Measurements from ENCODE around the gene ZBTB7C. TPM values are rescaled to one million over a fixed set of nuclear protein-coding genes. Genes with fewer than 3 reads are reported as not detected.
A peak's percentile ranks its signal among the peaks of the same experiment; 100 is the strongest.

The ZBTB7C gene
- total RNA-seq, 1 donor from 2014 or later: 2.7 TPM

- no peak for DNase-seq
- Histone ChIP-seq H3K27me3 (ENCODE audit: low read depth) (no peaks in the 10 kb centered on the region), H3K27ac (replicated peaks) (no peak overlapping the region), H3K4me1 (peaks cover 7% of the 10 kb centered on the region), H3K9me3 (replicated peaks) (peaks cover 10% of the 10 kb centered on the region), H3K4me3 (no peak overlapping the region), H3K36me3 (no peaks in the 10 kb centered on the region)
- intact Hi-C loops (cut with micrococcal nuclease): no loop called here
- TF ChIP-seq CTCF (IDR thresholded peaks at IDR 0.05; ENCODE audit: borderline replicate concordance): peak; percentile 31
Measured at GRCh38 chr18:47997338-47997780, 411.8 kb downstream of the ZBTB7C start.

GRCh38 chr18:47996091-47996541 lies 413.1 kb downstream of the ZBTB7C start:
- no peak for TF ChIP-seq CTCF (IDR thresholded peaks at IDR 0.05; ENCODE audit: borderline replicate concordance)
- H3K27me3 ChIP-seq (ENCODE audit: low read depth): no peaks in the 10 kb centered on the region
- H3K9me3 ChIP-seq (replicated peaks): peaks cover 10% of the 10 kb centered on the region
- DNase-seq: no peak
- no peaks in the 10 kb centered on the region for H3K36me3 ChIP-seq
- H3K4me3 ChIP-seq: no peak overlapping the region
- intact Hi-C loops (cut with micrococcal nuclease): no loop called here
- H3K27ac ChIP-seq (replicated peaks): no peak overlapping the region
- H3K4me1 ChIP-seq: peaks cover 5% of the 10 kb centered on the region

DNA sequence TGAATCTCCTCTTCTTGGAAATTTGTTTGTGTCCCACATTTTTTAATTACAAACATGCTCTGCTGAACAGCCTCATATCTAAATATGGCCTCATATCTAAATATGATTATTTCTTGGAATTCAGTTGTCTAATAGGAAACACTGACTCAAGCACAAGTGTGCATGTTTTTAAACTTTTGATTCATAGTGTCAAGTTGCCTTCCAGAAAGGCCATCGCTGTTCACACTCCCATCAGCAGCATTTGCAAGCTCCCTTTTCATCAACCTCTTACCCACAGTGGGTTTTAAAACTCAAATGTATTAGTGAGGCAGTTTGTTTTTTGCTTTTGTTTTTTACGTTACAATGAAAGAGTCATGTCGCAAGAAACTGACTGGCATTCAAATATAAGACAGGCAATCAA lies 413.5 kb downstream of the ZBTB7C start:
- no peaks in the 10 kb centered on the region for H3K27me3 ChIP-seq (ENCODE audit: low read depth)
- intact Hi-C loops (cut with micrococcal nuclease): no loop called here
- no peak overlapping the region for H3K4me3 ChIP-seq
- no peak for TF ChIP-seq CTCF (IDR thresholded peaks at IDR 0.05; ENCODE audit: borderline replicate concordance)
- H3K27ac ChIP-seq (replicated peaks): no peak overlapping the region
- H3K4me1 ChIP-seq: peaks cover 5% of the 10 kb centered on the region
- peaks cover 10% of the 10 kb centered on the region for H3K9me3 ChIP-seq (replicated peaks)
- no peak for DNase-seq
- H3K36me3 ChIP-seq: no peaks in the 10 kb centered on the region

- Histone ChIP-seq H3K27ac (replicated peaks) (no peak overlapping the region), H3K27me3 (ENCODE audit: low read depth) (no peaks in the 10 kb centered on the region), H3K4me3 (no peak overlapping the region), H3K36me3 (no peaks in the 10 kb centered on the region), H3K9me3 (replicated peaks) (peaks cover 10% of the 10 kb centered on the region), H3K4me1 (peaks cover 5% of the 10 kb centered on the region)
- no peak for TF ChIP-seq CTCF (IDR thresholded peaks at IDR 0.05; ENCODE audit: borderline replicate concordance)
- DNase-seq: no peak
- intact Hi-C loops (cut with micrococcal nuclease): no loop called here
Measured at GRCh38 chr18:47993409-47993808, 415.8 kb downstream of the ZBTB7C start.

DNA sequence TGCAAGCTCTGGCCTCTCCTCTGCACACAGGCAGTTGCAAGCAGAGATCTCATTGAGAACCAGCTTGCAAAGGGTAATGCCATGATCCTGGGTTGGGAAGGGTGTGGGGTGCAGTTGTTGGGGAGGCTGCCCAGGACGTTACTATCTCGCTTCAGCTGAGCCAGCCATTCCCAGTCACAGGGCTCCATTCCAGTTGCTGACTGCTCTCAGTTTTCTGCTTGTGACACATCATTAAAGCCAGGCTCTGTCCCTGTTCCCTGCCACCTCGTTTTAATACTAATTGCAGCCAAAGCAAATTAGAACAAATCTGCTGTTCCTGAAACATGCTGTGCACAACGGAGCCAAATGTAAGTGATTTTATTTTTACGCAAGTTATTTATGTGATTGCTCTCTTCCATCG lies 416.2 kb downstream of the ZBTB7C start:
- Histone ChIP-seq H3K9me3 (replicated peaks) (peaks cover 10% of the 10 kb centered on the region), H3K4me1 (peaks cover 5% of the 10 kb centered on the region), H3K27ac (replicated peaks) (no peak overlapping the region), H3K27me3 (ENCODE audit: low read depth) (no peaks in the 10 kb centered on the region), H3K4me3 (no peak overlapping the region), H3K36me3 (no peaks in the 10 kb centered on the region)
- no peak for TF ChIP-seq CTCF (IDR thresholded peaks at IDR 0.05; ENCODE audit: borderline replicate concordance)
- no peak for DNase-seq
- intact Hi-C loops (cut with micrococcal nuclease): no loop called here

Data from left ventricle myocardium inferior (tissue), 1 donor.